DOHH2 (cell line): ENCODE measurements around the gene CALHM5.

Experiments used
- H3F3A ChIP-seq: fragments of 200-600 bp; sonication (generic), shearing (Covaris generic); 2 replicates; pipeline ENCODE4 v1.6.0; 2016; ENCODE audit warnings: antibody characterized with exemption, mild to moderate bottlenecking; ENCODE audit not compliant: control insufficient read depth, insufficient read depth
- H3K27ac ChIP-seq: fragments of 200-600 bp; sonication (generic); 2 replicates; pipeline ENCODE4 v1.5.1; 2014; ENCODE audit warnings: low read depth, mild to moderate bottlenecking, low read length, moderate library complexity
- H3K27me3 ChIP-seq: fragments of 200-600 bp; sonication (generic); 2 replicates; pipeline ENCODE4 v1.6.1; 2014; ENCODE audit warnings: mild to moderate bottlenecking, low read length, mixed read lengths; ENCODE audit not compliant: control insufficient read depth
- H3K36me3 ChIP-seq: fragments of 200-600 bp; sonication (generic); 2 replicates; pipeline ENCODE4 v1.6.1; 2014; ENCODE audit warnings: mild to moderate bottlenecking, low read length, moderate library complexity, mixed read lengths; ENCODE audit not compliant: control insufficient read depth
- H3K4me1 ChIP-seq: fragments of 200-600 bp; sonication (generic); 2 replicates; pipeline ENCODE4 v1.6.1; 2014; ENCODE audit warnings: mild to moderate bottlenecking, low read length, mixed read lengths; ENCODE audit not compliant: control insufficient read depth
- H3K4me2 ChIP-seq: fragments of 200-600 bp; sonication (generic); 2 replicates; pipeline ENCODE4 v1.6.0; 2014; ENCODE audit warnings: mild to moderate bottlenecking, low read length, moderate library complexity
- H3K4me3 ChIP-seq: fragments of 200-600 bp; sonication (generic); 2 replicates; pipeline ENCODE4 v1.5.1; 2014; ENCODE audit warnings: mild to moderate bottlenecking, low read length, mixed read lengths
- H3K79me2 ChIP-seq: fragments of 200-600 bp; sonication (generic); 2 replicates; pipeline ENCODE4 v1.6.1; 2014; ENCODE audit warnings: mild to moderate bottlenecking, low read length, mixed read lengths; ENCODE audit not compliant: control insufficient read depth
- H3K9me2 ChIP-seq: fragments of 200-600 bp; sonication (generic); replicated peaks from 2 replicates; pipeline ENCODE4 v1.6.1; 2014; ENCODE audit warnings: mild to moderate bottlenecking, low read length, mixed read lengths; ENCODE audit not compliant: control insufficient read depth
- H3K9me3 ChIP-seq: fragments of 200-600 bp; sonication (generic); 2 replicates; pipeline ENCODE4 v1.6.1; 2014; ENCODE audit warnings: antibody characterized with exemption, low read length, mixed read lengths; ENCODE audit not compliant: control insufficient read depth, insufficient read depth
- H4K20me1 ChIP-seq: fragments of 200-600 bp; sonication (generic); 2 replicates; pipeline ENCODE4 v1.6.0; 2014; ENCODE audit warnings: low read depth, mild to moderate bottlenecking, antibody characterized with exemption, low read length, moderate library complexity; ENCODE audit not compliant: control insufficient read depth, insufficient read depth
- CTCF ChIP-seq: fragments of 200-600 bp; sonication (generic); IDR thresholded peaks from one replicate; pipeline ENCODE4 v1.5.1; 2014; ENCODE audit warnings: antibody characterized with exemption, mild to moderate bottlenecking, low read depth, low read length; ENCODE audit not compliant: poor library complexity, severe bottlenecking
- EZH2phosphoT487 ChIP-seq: fragments of 200-600 bp; sonication (generic); IDR thresholded peaks from 2 replicates; pipeline ENCODE4 v1.6.1; 2017; ENCODE audit warnings: borderline replicate concordance, mild to moderate bottlenecking, antibody characterized with exemption, low read length, moderate library complexity, mixed read lengths

Gene CALHM5

GRCh38 chr6:116568111-116568510 lies 56.7 kb downstream of the CALHM5 start:
- Histone ChIP-seq H3K4me1 (peaks cover 30% of the 10 kb centered on the region), H3K4me3 (no peak overlapping the region), H4K20me1 (peaks cover 6% of the 10 kb centered on the region), H3K4me2 (no peak overlapping the region), H3K9me2 (no peaks in the 10 kb centered on the region), H3K36me3 (peaks cover 10% of the 10 kb centered on the region), H3K9me3 (no peaks in the 10 kb centered on the region), H3K27ac (no peak overlapping the region), H3K27me3 (peaks cover 25% of the 10 kb centered on the region), H3K79me2 (peaks cover 34% of the 10 kb centered on the region), H3F3A (no peaks in the 10 kb centered on the region; the same call in 1 of the 2 replicates)
- TF ChIP-seq CTCF = no peak
- TF ChIP-seq EZH2phosphoT487 = no peak

GRCh38 chr6:116568821-116569755 lies 57.6 kb downstream of the CALHM5 start:
- Histone ChIP-seq H3K79me2 (peaks cover 44% of the 10 kb centered on the region), H3K4me3 (peak overlapping the region; percentile 96), H3K9me3 (no peaks in the 10 kb centered on the region), H3K4me2 (peak overlapping the region; percentile 75), H3F3A (no peaks in the 10 kb centered on the region; the same call in 1 of the 2 replicates), H3K9me2 (no peaks in the 10 kb centered on the region), H3K4me1 (peaks cover 39% of the 10 kb centered on the region), H3K27ac (no peak overlapping the region), H4K20me1 (peaks cover 7% of the 10 kb centered on the region), H3K27me3 (peaks cover 21% of the 10 kb centered on the region), H3K36me3 (peaks cover 18% of the 10 kb centered on the region)
- TF ChIP-seq CTCF = no peak
- no peak for TF ChIP-seq EZH2phosphoT487

GRCh38 chr6:116570856-116571682 lies 59.6 kb downstream of the CALHM5 start, which contains the start of gene RWDD1:
RWDD1 (plus strand) TSS chr6:116571504; CDS start chr6:116571583, 79 bp downstream.
- Histone ChIP-seq H3K4me1 (peaks cover 35% of the 10 kb centered on the region), H3K9me2 (no peaks in the 10 kb centered on the region), H3K27me3 (peaks cover 4% of the 10 kb centered on the region; the same call in 1 of the 2 replicates), H3K79me2 (peaks cover 63% of the 10 kb centered on the region), H3F3A (no peaks in the 10 kb centered on the region; the same call in 1 of the 2 replicates), H3K9me3 (no peaks in the 10 kb centered on the region), H3K4me2 (peak within 1 kb of the TSS; percentile 86), H3K27ac (peak within 1 kb of the TSS; percentile 58), H3K4me3 (peak within 1 kb of the TSS; percentile 96), H4K20me1 (peaks cover 7% of the 10 kb centered on the region), H3K36me3 (peaks cover 36% of the 10 kb centered on the region)
- no peak for TF ChIP-seq CTCF
- TF ChIP-seq EZH2phosphoT487 = no peak
